ENCODE results near the gene WDR18.

- TF ChIP-seq EZH2 (IDR thresholded peaks at IDR 0.05) (no peak), POLR2AphosphoS5 (IDR thresholded peaks at IDR 0.05; ENCODE audit: borderline replicate concordance, low read depth, low read length) (no peak), FOXP2 (optimal IDR thresholded peaks at IDR 0.05; ENCODE audit: control extremely low read depth, extremely low read length, insufficient read depth) (no peak)
Measured at GRCh38 chr19:1009981-1010538, 25.9 kb downstream of the WDR18 start.

Measured in SK-N-MC (cell line).